ENCODE data around the gene DPY19L1.
A peak's percentile ranks its signal among the peaks of the same experiment; 100 is the strongest.
"Not testable (repeated sequence)": the region's sequence is repeated elsewhere in the genome, so short reads cannot be mapped to it uniquely, and the experiment has no call there.

The DPY19L1 gene

GRCh38 chr7:35048390-35048789, 11.1 kb upstream of the DPY19L1 start:
- H3K36me3 ChIP-seq (ENCODE audit: control insufficient read depth, insufficient read depth, low read length); H3K4me1 ChIP-seq (ENCODE audit: control insufficient read depth, insufficient read depth, low read length); H3K27me3 ChIP-seq (ENCODE audit: control insufficient read depth, insufficient read depth, low read length, poor library complexity, severe bottlenecking); H3K9me3 ChIP-seq (ENCODE audit: control insufficient read depth, low read length); H3K27ac ChIP-seq (ENCODE audit: insufficient read depth, low read depth, low read length, poor library complexity, severe bottlenecking); H3K4me3 ChIP-seq (ENCODE audit: insufficient read depth, low read depth, low read length): not testable (repeated sequence)
- WGBS, 2 experiments = 92 to 100% methylated on average over 2 of the region's 2 CpGs

- WGBS, 2 experiments = 81 to 92% methylated on average over 2 of the region's 2 CpGs
- H3K27me3 ChIP-seq (ENCODE audit: control insufficient read depth, insufficient read depth, low read length, poor library complexity, severe bottlenecking); H3K36me3 ChIP-seq (ENCODE audit: control insufficient read depth, insufficient read depth, low read length); H3K4me1 ChIP-seq (ENCODE audit: control insufficient read depth, insufficient read depth, low read length); H3K9me3 ChIP-seq (ENCODE audit: control insufficient read depth, low read length); H3K4me3 ChIP-seq (ENCODE audit: insufficient read depth, low read depth, low read length); H3K27ac ChIP-seq (ENCODE audit: insufficient read depth, low read depth, low read length, poor library complexity, severe bottlenecking): not testable (repeated sequence)
Measured at GRCh38 chr7:35047912-35048305, 10.6 kb upstream of the DPY19L1 start.

- not testable (repeated sequence) for H3K4me1 ChIP-seq (ENCODE audit: control insufficient read depth, insufficient read depth, low read length); H3K4me3 ChIP-seq (ENCODE audit: insufficient read depth, low read depth, low read length); H3K27ac ChIP-seq (ENCODE audit: insufficient read depth, low read depth, low read length, poor library complexity, severe bottlenecking); H3K27me3 ChIP-seq (ENCODE audit: control insufficient read depth, insufficient read depth, low read length, poor library complexity, severe bottlenecking); H3K36me3 ChIP-seq (ENCODE audit: control insufficient read depth, insufficient read depth, low read length); H3K9me3 ChIP-seq (ENCODE audit: control insufficient read depth, low read length)
- WGBS, 2 experiments = 85 to 95% methylated on average over 2 of the region's 3 CpGs
Measured at GRCh38 chr7:35047263-35047911, 10.1 kb upstream of the DPY19L1 start.

- 91 to 95% methylated on average over 2 of the region's 2 CpGs for WGBS, 2 experiments
- not testable (repeated sequence) for H3K9me3 ChIP-seq (ENCODE audit: control insufficient read depth, low read length); H3K27ac ChIP-seq (ENCODE audit: insufficient read depth, low read depth, low read length, poor library complexity, severe bottlenecking); H3K27me3 ChIP-seq (ENCODE audit: control insufficient read depth, insufficient read depth, low read length, poor library complexity, severe bottlenecking); H3K4me3 ChIP-seq (ENCODE audit: insufficient read depth, low read depth, low read length); H3K36me3 ChIP-seq (ENCODE audit: control insufficient read depth, insufficient read depth, low read length); H3K4me1 ChIP-seq (ENCODE audit: control insufficient read depth, insufficient read depth, low read length)
Measured at GRCh38 chr7:35043301-35043700, 6.0 kb upstream of the DPY19L1 start.

- H3K4me3 ChIP-seq (ENCODE audit: insufficient read depth, low read depth, low read length) = no peak overlapping the region
- no peaks in the 10 kb centered on the region for H3K27me3 ChIP-seq (ENCODE audit: control insufficient read depth, insufficient read depth, low read length, poor library complexity, severe bottlenecking)
- H3K4me1 ChIP-seq (ENCODE audit: control insufficient read depth, insufficient read depth, low read length) = peaks cover 4% of the 10 kb centered on the region
- H3K27ac ChIP-seq (ENCODE audit: insufficient read depth, low read depth, low read length, poor library complexity, severe bottlenecking) = no peak overlapping the region
- H3K9me3 ChIP-seq (ENCODE audit: control insufficient read depth, low read length) = no peaks in the 10 kb centered on the region
- no peaks in the 10 kb centered on the region for H3K36me3 ChIP-seq (ENCODE audit: control insufficient read depth, insufficient read depth, low read length)
Measured at GRCh38 chr7:35040906-35041305, 3.6 kb upstream of the DPY19L1 start.

- Histone ChIP-seq H3K27ac (ENCODE audit: insufficient read depth, low read depth, low read length, poor library complexity, severe bottlenecking) (no peak overlapping the region), H3K36me3 (ENCODE audit: control insufficient read depth, insufficient read depth, low read length) (no peaks in the 10 kb centered on the region), H3K4me1 (ENCODE audit: control insufficient read depth, insufficient read depth, low read length) (peaks cover 6% of the 10 kb centered on the region), H3K9me3 (ENCODE audit: control insufficient read depth, low read length) (no peaks in the 10 kb centered on the region), H3K4me3 (ENCODE audit: insufficient read depth, low read depth, low read length) (no peak overlapping the region), H3K27me3 (ENCODE audit: control insufficient read depth, insufficient read depth, low read length, poor library complexity, severe bottlenecking) (no peaks in the 10 kb centered on the region)
- WGBS, 2 experiments = 95% methylated on average over 4 to 5 of the region's 5 CpGs
Measured at GRCh38 chr7:35039343-35039742, 2.1 kb upstream of the DPY19L1 start.

GRCh38 chr7:35038354-35038753, 1.1 kb upstream of the DPY19L1 start:
- Histone ChIP-seq H3K27me3 (ENCODE audit: control insufficient read depth, insufficient read depth, low read length, poor library complexity, severe bottlenecking) (no peaks in the 10 kb centered on the region), H3K4me3 (ENCODE audit: insufficient read depth, low read depth, low read length) (peak overlapping the region; percentile 79), H3K4me1 (ENCODE audit: control insufficient read depth, insufficient read depth, low read length) (peaks cover 6% of the 10 kb centered on the region), H3K36me3 (ENCODE audit: control insufficient read depth, insufficient read depth, low read length) (no peaks in the 10 kb centered on the region), H3K9me3 (ENCODE audit: control insufficient read depth, low read length) (no peaks in the 10 kb centered on the region), H3K27ac (ENCODE audit: insufficient read depth, low read depth, low read length, poor library complexity, severe bottlenecking) (no peak overlapping the region)
- WGBS, 2 experiments = 42 to 62% methylated on average over 6 to 9 of the region's 9 CpGs

GRCh38 chr7:35037526-35038341, 449 bp upstream of the DPY19L1 start:
- Histone ChIP-seq H3K4me3 (ENCODE audit: insufficient read depth, low read depth, low read length) (peak overlapping the region; percentile 80), H3K27me3 (ENCODE audit: control insufficient read depth, insufficient read depth, low read length, poor library complexity, severe bottlenecking) (no peaks in the 10 kb centered on the region), H3K36me3 (ENCODE audit: control insufficient read depth, insufficient read depth, low read length) (no peaks in the 10 kb centered on the region), H3K4me1 (ENCODE audit: control insufficient read depth, insufficient read depth, low read length) (peaks cover 7% of the 10 kb centered on the region), H3K27ac (ENCODE audit: insufficient read depth, low read depth, low read length, poor library complexity, severe bottlenecking) (peak overlapping the region; percentile 81), H3K9me3 (ENCODE audit: control insufficient read depth, low read length) (no peaks in the 10 kb centered on the region)
- 0% methylated on average over 100 of the region's 100 CpGs for WGBS, 2 experiments

GRCh38 chr7:35036361-35037171, 719 bp downstream of the DPY19L1 start:
- peak overlapping the region; percentile 80 for H3K4me3 ChIP-seq (ENCODE audit: insufficient read depth, low read depth, low read length)
- H3K9me3 ChIP-seq (ENCODE audit: control insufficient read depth, low read length) = no peaks in the 10 kb centered on the region
- 1% methylated on average over 61 of the region's 61 CpGs for WGBS, 2 experiments
- H3K27ac ChIP-seq (ENCODE audit: insufficient read depth, low read depth, low read length, poor library complexity, severe bottlenecking) = peak overlapping the region; percentile 79
- H3K27me3 ChIP-seq (ENCODE audit: control insufficient read depth, insufficient read depth, low read length, poor library complexity, severe bottlenecking) = no peaks in the 10 kb centered on the region
- H3K36me3 ChIP-seq (ENCODE audit: control insufficient read depth, insufficient read depth, low read length) = no peaks in the 10 kb centered on the region
- H3K4me1 ChIP-seq (ENCODE audit: control insufficient read depth, insufficient read depth, low read length) = peaks cover 13% of the 10 kb centered on the region

- no peaks in the 10 kb centered on the region for H3K9me3 ChIP-seq (ENCODE audit: control insufficient read depth, low read length)
- 0 to 2% methylated on average over 4 to 5 of the region's 5 CpGs for WGBS, 2 experiments
- H3K27ac ChIP-seq (ENCODE audit: insufficient read depth, low read depth, low read length, poor library complexity, severe bottlenecking) = no peak overlapping the region
- no peaks in the 10 kb centered on the region for H3K27me3 ChIP-seq (ENCODE audit: control insufficient read depth, insufficient read depth, low read length, poor library complexity, severe bottlenecking)
- H3K4me3 ChIP-seq (ENCODE audit: insufficient read depth, low read depth, low read length) = peak overlapping the region; percentile 80
- H3K4me1 ChIP-seq (ENCODE audit: control insufficient read depth, insufficient read depth, low read length) = peaks cover 13% of the 10 kb centered on the region
- no peaks in the 10 kb centered on the region for H3K36me3 ChIP-seq (ENCODE audit: control insufficient read depth, insufficient read depth, low read length)
Measured at GRCh38 chr7:35035511-35035961, 1.7 kb downstream of the DPY19L1 start.

All from ectodermal cell (in vitro differentiated cells).